H1 (cell line): Measurements from ENCODE around the gene LEMD2. TPM values are rescaled to one million over a fixed set of nuclear protein-coding genes. Genes with fewer than 3 reads are reported as not detected.

ENCODE experiments used
- CTCF ChIA-PET: fragments of 300-600 bp; sonication (Branson Sonifier 250); formaldehyde crosslinking; loops from one replicate; lab custom pipeline; 2021; ENCODE audit not compliant: partially characterized antibody; lab: Charles Lee
- POLR2A ChIA-PET: fragments of 300-600 bp; sonication (Branson Sonifier 250); formaldehyde crosslinking; loops from one replicate; lab custom pipeline; 2021; ENCODE audit warnings: inconsistent platforms; ENCODE audit not compliant: partially characterized antibody; lab: Charles Lee
- DNase-seq, 2 experiments: peaks; one replicate each; pipeline versions ENCODE4 v3.0.0 to v3.0.0-alpha.2; 2010 to 2022; ENCODE audit warnings: low spot score in 2 of 2, low read depth in 1 of 2, mixed read lengths in 1 of 2
- FAIRE-seq: peaks from 2 replicates; lab custom pipeline; 2011; peaks lifted over from hg19 to GRCh38; lab: Jason Lieb, UNC
- H2AFZ ChIP-seq: 2 replicates; pipeline ENCODE4 v1.8.1; 2012; ENCODE audit warnings: low read length, inconsistent platforms
- H2AK5ac ChIP-seq: 2 replicates; pipeline ENCODE4 v1.6.1; 2013; ENCODE audit warnings: low read depth, low read length
- H2BK120ac ChIP-seq: replicated peaks from 2 replicates; pipeline ENCODE3; 2013; ENCODE audit warnings: low read depth, low read length, inconsistent platforms
- H2BK12ac ChIP-seq: 2 replicates; pipeline ENCODE4 v1.6.1; 2013; ENCODE audit warnings: low read depth, low read length
- H2BK15ac ChIP-seq: 2 replicates; pipeline ENCODE4 v1.6.1; 2013; ENCODE audit warnings: low read length
- H2BK20ac ChIP-seq: 2 replicates; pipeline ENCODE4 v1.6.1; 2013; ENCODE audit warnings: low read length
- H2BK5ac ChIP-seq: 2 replicates; pipeline ENCODE4 v1.6.1; 2013; ENCODE audit warnings: low read depth, low read length
- H3K14ac ChIP-seq: 2 replicates; pipeline ENCODE4 v1.6.1; 2013; ENCODE audit warnings: inconsistent platforms; ENCODE audit not compliant: insufficient read length
- H3K18ac ChIP-seq: 2 replicates; pipeline ENCODE4 v1.6.1; 2013; ENCODE audit warnings: low read length; ENCODE audit errors: extremely low read depth
- H3K23ac ChIP-seq: 2 replicates; pipeline ENCODE4 v1.6.1; 2013; ENCODE audit warnings: inconsistent platforms; ENCODE audit not compliant: insufficient read length
- H3K23me2 ChIP-seq: 2 replicates; pipeline ENCODE4 v1.6.1; 2013; ENCODE audit warnings: low read depth, low read length
- H3K27ac ChIP-seq: 2 replicates; pipeline ENCODE4 v1.6.1; 2011; ENCODE audit warnings: low read depth, low read length, inconsistent platforms
- H3K27me3 ChIP-seq, 4 experiments: replicated peaks in 1 of 4; 1 replicate in 1 of 4; 2 replicates in 3 of 4; pipeline versions ENCODE4 v1.6.1 to v1.8.1; 2011 to 2013; ENCODE audit warnings: low read length in 3 of 4, mild to moderate bottlenecking in 3 of 4, inconsistent platforms in 2 of 4, mixed read lengths in 2 of 4, moderate library complexity in 1 of 4; ENCODE audit not compliant: control insufficient read depth in 3 of 4, insufficient read depth in 3 of 4; ENCODE audit errors: extremely low read depth in 1 of 4
- H3K36me3 ChIP-seq, 4 experiments: 2 replicates each; pipeline versions ENCODE4 v1.6.1 to v1.8.1; 2011 to 2013; ENCODE audit warnings: mild to moderate bottlenecking in 4 of 4, low read length in 3 of 4, moderate library complexity in 2 of 4, control low read depth in 1 of 4, inconsistent platforms in 1 of 4; ENCODE audit not compliant: insufficient read depth in 4 of 4, control insufficient read depth in 2 of 4
- H3K4ac ChIP-seq: replicated peaks from 2 replicates; pipeline ENCODE3; 2013; ENCODE audit warnings: low read length, low read depth, mixed read lengths, inconsistent platforms; ENCODE audit not compliant: insufficient read length
- H3K4me1 ChIP-seq, 4 experiments: replicated peaks in 1 of 4; 1 replicate in 1 of 4; 2 replicates in 3 of 4; pipeline versions ENCODE4 v1.6.1 to v1.8.1; 2011 to 2013; ENCODE audit warnings: low read length in 3 of 4, inconsistent platforms in 2 of 4, mixed read lengths in 1 of 4; ENCODE audit not compliant: insufficient read depth in 4 of 4, control insufficient read depth in 3 of 4
- H3K4me2 ChIP-seq, 2 experiments: 2 replicates each; pipeline versions ENCODE4 v1.6.1 to v1.8.1; 2011 to 2013; ENCODE audit warnings: low read depth in 2 of 2, low read length in 2 of 2, control low read depth in 1 of 2, inconsistent platforms in 1 of 2, mild to moderate bottlenecking in 1 of 2; ENCODE audit not compliant: insufficient read depth in 1 of 2
- H3K4me3 ChIP-seq, 4 experiments: fragments of 200-600, 300-600 bp in 1 of 4; sonication (generic), shearing (Covaris generic), sonication (Bioruptor Twin) in 1 of 4; 2 replicates each; pipeline versions ENCODE4 v1.5.1 to v1.8.1; 2011 to 2016; ENCODE audit warnings: low read length in 4 of 4, low read depth in 3 of 4, control low read depth in 2 of 4, inconsistent platforms in 2 of 4, mild to moderate bottlenecking in 2 of 4, mixed read lengths in 1 of 4, moderate library complexity in 1 of 4; ENCODE audit not compliant: insufficient read depth in 2 of 4; ENCODE audit errors: extremely low read depth in 1 of 4
- H3K56ac ChIP-seq: replicated peaks from 2 replicates; pipeline ENCODE3; 2013; ENCODE audit warnings: low read depth, mild to moderate bottlenecking, mixed read lengths, low read length, inconsistent platforms; ENCODE audit not compliant: insufficient read length
- H3K79me1 ChIP-seq: 2 replicates; pipeline ENCODE4 v1.6.1; 2013; ENCODE audit warnings: low read depth, low read length, control low read depth
- H3K79me2 ChIP-seq, 2 experiments: 2 replicates each; pipeline versions ENCODE4 v1.6.1 to v1.8.1; 2012 to 2013; ENCODE audit warnings: low read length in 2 of 2, mild to moderate bottlenecking in 2 of 2, inconsistent platforms in 1 of 2; ENCODE audit not compliant: insufficient read depth in 2 of 2, control insufficient read depth in 1 of 2
- H3K9ac ChIP-seq, 4 experiments: replicated peaks in 1 of 4; 1 replicate in 1 of 4; 2 replicates in 3 of 4; pipeline versions ENCODE4 v1.6.1 to v1.8.1; 2011 to 2013; ENCODE audit warnings: low read depth in 3 of 4, low read length in 3 of 4, control low read depth in 2 of 4, mild to moderate bottlenecking in 2 of 4, moderate library complexity in 2 of 4, inconsistent platforms in 1 of 4; ENCODE audit errors: extremely low read depth in 1 of 4
- H3K9me3 ChIP-seq, 2 experiments: 2 replicates each; pipeline versions ENCODE4 v1.6.1 to v1.8.1; 2012 to 2013; ENCODE audit warnings: mild to moderate bottlenecking in 2 of 2, moderate library complexity in 2 of 2, control low read depth in 1 of 2, inconsistent platforms in 1 of 2, low read depth in 1 of 2, low read length in 1 of 2, mixed read lengths in 1 of 2; ENCODE audit not compliant: insufficient read depth in 2 of 2
- H4K20me1 ChIP-seq, 2 experiments: replicated peaks in 1 of 2; 2 replicates each; pipeline versions ENCODE3 to v1.8.1; 2011 to 2013; ENCODE audit warnings: inconsistent platforms in 2 of 2, low read length in 2 of 2, mild to moderate bottlenecking in 1 of 2; ENCODE audit not compliant: insufficient read depth in 2 of 2, control insufficient read depth in 1 of 2
- H4K5ac ChIP-seq: 2 replicates; pipeline ENCODE4 v1.6.1; 2013; ENCODE audit warnings: low read length, low read depth, mixed read lengths, inconsistent platforms; ENCODE audit not compliant: insufficient read length
- H4K8ac ChIP-seq: 2 replicates; pipeline ENCODE4 v1.8.0; 2013; ENCODE audit warnings: mild to moderate bottlenecking, moderate library complexity, low read length, inconsistent platforms; ENCODE audit not compliant: insufficient read depth; ENCODE audit errors: extremely low read depth
- H4K91ac ChIP-seq: replicated peaks from 2 replicates; pipeline ENCODE3; 2013; ENCODE audit warnings: low read length, mixed read lengths, inconsistent platforms; ENCODE audit not compliant: insufficient read length
- CTBP2 ChIP-seq: IDR thresholded peaks from 2 replicates; pipeline ENCODE4 v1.7.0; 2011; ENCODE audit warnings: borderline replicate concordance, mild to moderate bottlenecking, moderate library complexity, mixed read lengths, low read length; ENCODE audit not compliant: insufficient read depth, insufficient read length
- HDAC2 ChIP-seq, 2 experiments: fragments of 300-600 bp in 1 of 2; sonication (generic) in 1 of 2; IDR thresholded peaks; 2 replicates each; pipeline ENCODE4 v1.6.1; 2011 to 2012; ENCODE audit warnings: low read depth in 2 of 2, low read length in 2 of 2, mild to moderate bottlenecking in 2 of 2, moderate library complexity in 2 of 2, borderline replicate concordance in 1 of 2, inconsistent platforms in 1 of 2
- NANOG ChIP-seq: IDR thresholded peaks from 2 replicates; pipeline ENCODE4 v1.6.1; 2011; ENCODE audit warnings: low read length, low read depth, mild to moderate bottlenecking, inconsistent platforms; ENCODE audit not compliant: insufficient read depth, poor library complexity, severe bottlenecking
- RAD21 ChIP-seq, 2 experiments: IDR thresholded peaks in 1 of 2; conservative IDR thresholded peaks in 1 of 2; 2 replicates each; pipeline ENCODE4 v1.6.1; 2011; ENCODE audit warnings: low read depth in 2 of 2, low read length in 2 of 2, improper control_type of control experiment in 1 of 2, inconsistent platforms in 1 of 2, mild to moderate bottlenecking in 1 of 2, moderate library complexity in 1 of 2
- SIRT6 ChIP-seq: IDR thresholded peaks from one replicate; pipeline ENCODE4 v1.7.1; 2012; ENCODE audit warnings: low read length, inconsistent platforms
- whole genome bisulfite sequencing, 2 experiments: shearing (Covaris generic) in 1 of 2; methylation state at CpG; one replicate each; pipeline versions ENCODE4 v1.1.6 to v1.1.7; 2013 to 2015; ENCODE audit warnings: low lambda C conversion rate in 2 of 2, mixed read lengths in 2 of 2, inconsistent platforms in 1 of 2, low coverage in 1 of 2, missing lambda C conversion rate in 1 of 2; ENCODE audit not compliant: insufficient replicate concordance in 2 of 2, insufficient coverage in 1 of 2, insufficient read length in 1 of 2; ENCODE audit errors: extremely low coverage in 1 of 2, missing lambda C conversion rate in 1 of 2; 5-methylcytosine and 5-hydroxymethylcytosine counted together
- polyA plus RNA-seq, 7 experiments: library from polyadenylated mRNA; depleted of rRNA in 3 of 7; stranded (reverse) in 5 of 7; unstranded in 2 of 7; fragments of >200 nt in 5 of 7; fragments of 200-250 nt in 2 of 7; gene quantifications; 1 replicate in 5 of 7; 2 replicates in 1 of 7; 4 replicates in 1 of 7; pipeline versions ENCODE4 v1.2.1 to v1.2.3, GENCODE V29; 2011 to 2013; ENCODE audit warnings: missing spikeins in 2 of 7, mixed read lengths in 2 of 7
- total RNA-seq: library from RNA; stranded (reverse); fragmentation: NEBNext Ultra II Directional; extraction: Animal tissue kit (Norgen Biotek cat#: 25700); gene quantifications from 2 replicates; pipeline ENCODE4 v1.2.1, GENCODE V29; 2021

Gene LEMD2
- total and polyA plus RNA-seq, 2 of the 8 experiments (the other 6 are each of a cell fraction or from before 2014, with no cell fraction given): 32.7 to 57.3 TPM

GRCh38 chr6:33790910-33791309 is 2.0 kb upstream of the LEMD2 start:
- DNase-seq: no peak
- Histone ChIP-seq H2BK12ac (peak overlapping the region; percentile 86; the same call in 1 of the 2 replicates), H4K5ac (peak overlapping the region; percentile 20), H3K79me1 (no peaks in the 10 kb centered on the region; the same call in 1 of the 2 replicates), H3K27me3 (no peaks in the 10 kb centered on the region), H4K20me1 (peaks cover 0 to 2% of the 10 kb centered on the region in 2 experiments), H3K4ac (no peak overlapping the region), H2AK5ac (peak overlapping the region; percentile 85; the same call in 1 of the 2 replicates), H4K8ac (no peak overlapping the region), H3K79me2 (peaks cover 11 to 25% of the 10 kb centered on the region in 2 experiments), H4K91ac (peak overlapping the region; percentile 59), H3K23me2 (peaks cover 2% of the 10 kb centered on the region), H2BK120ac (no peak overlapping the region), H3K4me3 (no peak overlapping the region), H2BK5ac (peak overlapping the region; percentile 90), H2BK15ac (peak overlapping the region; percentile 53; the same call in 1 of the 2 replicates), H3K9ac (no peak overlapping the region), H2AFZ (no peak overlapping the region), H3K18ac (peak overlapping the region; percentile 82), H3K9me3 (no peaks in the 10 kb centered on the region), H3K23ac (no peak overlapping the region), H3K56ac (no peak overlapping the region), H3K27ac (peak overlapping the region; percentile 49; the same call in 1 of the 2 replicates), H3K14ac (no peak overlapping the region), H3K36me3 (peaks cover 0 to 3% (median 0%) of the 10 kb centered on the region in 4 experiments; a peak in 1 of 8 replicates), H2BK20ac (peak overlapping the region; percentile 91), H3K4me2 (peak overlapping the region; percentile 12 to 40; a peak in 3 of 4 replicates), H3K4me1 (peaks cover 20 to 65% (median 35%) of the 10 kb centered on the region in 4 experiments)
- ChIA-PET POLR2A (interaction anchor here (0.9 to 2.0 kb wide), 3 partner anchors 9 to 19 kb away, joined by 3 to 9 read pairs (median 3); no protein-coding TSS in a partner anchor), CTCF (interaction anchor here (0.7 to 9.6 kb wide), 8 partner anchors 12 to 236 kb away, joined by 3 to 71 read pairs (median 4); partner anchors contain the start of gene UQCC2)
- WGBS, 2 experiments: 81% methylated on average over 5 of the region's 5 CpGs; no CpG with 5 or more reads in 1 of the 2 experiments
- no peak for FAIRE-seq
- TF ChIP-seq NANOG (peak; percentile 81), HDAC2 (IDR thresholded peaks at IDR 0.05; ENCODE audit: borderline replicate concordance in 1 of 2, low read depth in 2 of 2, low read length in 2 of 2) (0 out of 4 replicates have a peak, but pooled peaks of 1 of the 2 experiments have one; percentile 31), RAD21 (IDR thresholded peaks at IDR 0.05 in 1 of 2, conservative IDR thresholded peaks at IDR 0.05 in 1 of 2; ENCODE audit: low read depth in 2 of 2, low read length in 2 of 2) (peak in 1 of 2 experiments; percentile 1; a peak in 1 of 4 replicates), SIRT6 (no peak), CTBP2 (peak; percentile 37)
